HepG2 (cell line): Measurements from ENCODE around the gene P2RX7. TPM values are rescaled to one million over a fixed set of nuclear protein-coding genes. Genes with fewer than 3 reads are reported as not detected.

Source experiments
- ATAC-seq: fragments of 200-7000 bp; cut with Tn5 transposase; 3 replicates; pipeline ENCODE4 v1.9.1; 2020; ENCODE audit warnings: mild to moderate bottlenecking, moderate library complexity
- BruUV-seq: library from RNA; stranded (reverse); fragments of 400-500 nt; replicated peaks from 2 replicates; lab custom pipeline; 2021; lab: Mats Ljungman, UMichigan
- CTCF ChIA-PET: fragments of 300-600 bp; formaldehyde crosslinking; extraction: SDS; loops from one replicate; lab custom pipeline; 2021; ENCODE audit warnings: low total read pairs, inconsistent platforms, low intra/inter-chr PET ratio; lab: Yijun Ruan, JAX
- POLR2A ChIA-PET: fragments of 350-600 bp; sonication (Branson Sonifier 250); formaldehyde crosslinking; loops from one replicate; lab custom pipeline; 2020; ENCODE audit warnings: antibody characterized with exemption, inconsistent platforms; lab: Yijun Ruan, JAX
- DNase-seq: peaks from one replicate; pipeline ENCODE4 v3.0.0-alpha.2; 2015; ENCODE audit warnings: low spot score
- FAIRE-seq: peaks from 3 replicates; lab custom pipeline; 2011; peaks lifted over from hg19 to GRCh38; lab: Jason Lieb, UNC
- H2AFZ ChIP-seq: one replicate; pipeline ENCODE4 v1.6.1; 2011; ENCODE audit warnings: low read length, inconsistent platforms
- H3K27ac ChIP-seq: fragments of 300-600 bp; 3 replicates; pipeline ENCODE4 v1.8.0; 2011; ENCODE audit warnings: mixed run types, mild to moderate bottlenecking, mixed read lengths, low read length, inconsistent platforms; ENCODE audit not compliant: insufficient read depth; ENCODE audit errors: extremely low read length
- H3K27me3 ChIP-seq, 2 experiments: fragments of 200-600 bp in 1 of 2; 2 replicates in 1 of 2; 3 replicates in 1 of 2; pipeline versions ENCODE4 v1.6.0 to v1.8.0; 2011; ENCODE audit warnings: low read length in 2 of 2, mild to moderate bottlenecking in 2 of 2, moderate library complexity in 2 of 2, inconsistent platforms in 1 of 2; ENCODE audit not compliant: insufficient read depth in 2 of 2, control insufficient read depth in 1 of 2
- H3K36me3 ChIP-seq, 2 experiments: fragments of 200-600 bp in 1 of 2; replicated peaks in 1 of 2; 2 replicates in 1 of 2; 3 replicates in 1 of 2; pipeline versions ENCODE4 v1.5.1 to v1.8.0; 2011; ENCODE audit warnings: low read length in 2 of 2, inconsistent platforms in 1 of 2; ENCODE audit not compliant: insufficient read depth in 2 of 2, control insufficient read depth in 1 of 2
- H3K4me1 ChIP-seq: 2 replicates; pipeline ENCODE4 v1.5.1; 2012; ENCODE audit warnings: low read length, inconsistent platforms; ENCODE audit not compliant: insufficient read depth
- H3K4me2 ChIP-seq: 2 replicates; pipeline ENCODE4 v1.6.0; 2011; ENCODE audit warnings: low read depth, low read length, inconsistent platforms
- H3K4me3 ChIP-seq, 3 experiments: fragments of 200-600 bp in 1 of 3; sonication (generic), shearing (Covaris generic) in 1 of 3; replicated peaks in 1 of 3; 2 replicates each; pipeline ENCODE4 v1.5.1; 2011 to 2016; ENCODE audit warnings: low read length in 3 of 3, inconsistent platforms in 2 of 3, low read depth in 2 of 3, mild to moderate bottlenecking in 2 of 3, control low read depth in 1 of 3, mixed read lengths in 1 of 3; ENCODE audit not compliant: insufficient read depth in 1 of 3
- H3K79me2 ChIP-seq: one replicate; pipeline ENCODE4 v1.6.1; 2011; ENCODE audit warnings: low read length, inconsistent platforms; ENCODE audit not compliant: insufficient read depth
- H3K9ac ChIP-seq: 2 replicates; pipeline ENCODE4 v1.6.0; 2011; ENCODE audit warnings: mild to moderate bottlenecking, low read depth, low read length, inconsistent platforms; ENCODE audit not compliant: insufficient read depth
- H3K9me3 ChIP-seq: 2 replicates; pipeline ENCODE4 v1.5.1; 2012; ENCODE audit warnings: mild to moderate bottlenecking, low read length
- H4K20me1 ChIP-seq: 2 replicates; pipeline ENCODE4 v1.6.0; 2011; ENCODE audit warnings: inconsistent platforms, mild to moderate bottlenecking, low read length, moderate library complexity; ENCODE audit not compliant: insufficient read depth
- ARNT ChIP-seq: fragments of 450-650 bp; IDR thresholded peaks from 2 replicates; pipeline ENCODE4 v1.6.1; 2017
- MTF1 ChIP-seq: sonication (generic); formaldehyde crosslinking; IDR thresholded peaks from 2 replicates; pipeline ENCODE4 v1.5.0; 2020; ENCODE audit warnings: missing genetic modification reagents
- ZNF10 ChIP-seq: sonication (generic); formaldehyde crosslinking; IDR thresholded peaks from 2 replicates; pipeline ENCODE4 v1.4.0; 2020; ENCODE audit warnings: mild to moderate bottlenecking, low read depth, missing genetic modification reagents, borderline replicate concordance
- ZNF121 ChIP-seq: sonication (generic); formaldehyde crosslinking; IDR thresholded peaks from 2 replicates; pipeline ENCODE4 v1.5.0; 2020; ENCODE audit warnings: mild to moderate bottlenecking, missing genetic modification reagents
- ZNF460 ChIP-seq: sonication (generic); formaldehyde crosslinking; IDR thresholded peaks from 2 replicates; pipeline ENCODE4 v1.5.1; 2020; ENCODE audit warnings: missing genetic modification reagents, mild to moderate bottlenecking, borderline replicate concordance
- WGBS: methylation state at CpG from one replicate; pipeline ENCODE4 v1.1.6; 2017; ENCODE audit warnings: low lambda C conversion rate; 5-methylcytosine and 5-hydroxymethylcytosine counted together
- in situ Hi-C: cut with HindIII; loops from 2 replicates; pipeline ENCODE4 v1.10.0; 2017; ENCODE audit warnings: low pct_unique_long_range_greater_than_20kb; ENCODE audit not compliant: extremely low pct_ligation_motif_present
- intact Hi-C: fragments of 100-400 bp; cut with micrococcal nuclease; formaldehyde crosslinking; loops from one replicate; pipeline ENCODE4 v1.10.0; 2022; ENCODE audit not compliant: unreplicated experiment
- polyA plus RNA-seq, 8 experiments: library from polyadenylated mRNA; depleted of rRNA in 3 of 8; stranded (reverse) in 7 of 8; unstranded in 1 of 8; fragments of >200 nt; fragmentation: Illumina TruSeq in 4 of 8; extraction: Trizol in 4 of 8; gene quantifications; 2 replicates each; pipeline versions ENCODE4 v1.2.1 to v1.2.3, GENCODE V29; 2011 to 2016; ENCODE audit warnings: low read depth in 4 of 8, missing spikeins in 1 of 8, mixed read lengths in 1 of 8; ENCODE audit not compliant: insufficient read depth in 1 of 8
- total RNA-seq, 5 experiments: library from RNA; depleted of rRNA; stranded (reverse); fragments of >200 nt; fragmentation: Illumina TruSeq; extraction: Trizol; gene quantifications; 2 replicates each; pipeline ENCODE4 v1.2.3, GENCODE V29; 2016; ENCODE audit warnings: low read depth in 1 of 5
- TF ChIP-seq, protein P1 (sequence below), 2 experiments: sonication (generic) in 1 of 2; formaldehyde crosslinking in 1 of 2; IDR thresholded peaks; 2 replicates each; pipeline versions ENCODE4 v1.4.0 to v1.6.1; 2016 to 2020; ENCODE audit warnings: borderline replicate concordance in 1 of 2, low read depth in 1 of 2, mild to moderate bottlenecking in 1 of 2, missing genetic modification reagents in 1 of 2
- TF ChIP-seq, protein P2 (sequence below): sonication (generic); formaldehyde crosslinking; IDR thresholded peaks from 2 replicates; pipeline ENCODE4 v1.5.0; 2020; ENCODE audit warnings: mild to moderate bottlenecking, missing genetic modification reagents

P2RX7 gene
- total and polyA plus RNA-seq, 2 of the 13 experiments (the other 11 are each of a cell fraction or from before 2014, with no cell fraction given): 0.13 to 0.73 TPM

- Histone ChIP-seq H3K79me2 (no peaks in the 10 kb centered on the region), H3K27ac (no peak overlapping the region), H4K20me1 (no peaks in the 10 kb centered on the region), H3K4me3 (no peak overlapping the region), H3K27me3 (no peaks in the 10 kb centered on the region), H3K9ac (no peak overlapping the region), H2AFZ (no peak overlapping the region), H3K9me3 (no peaks in the 10 kb centered on the region), H3K36me3 (no peaks in the 10 kb centered on the region), H3K4me1 (peaks cover 57% of the 10 kb centered on the region), H3K4me2 (no peak overlapping the region)
- FAIRE-seq: no peak
- CTCF ChIA-PET: no interaction called here
- ATAC-seq: no peak
- 47% methylated on average over 7 of the region's 8 CpGs for WGBS
- no TSS peak for BruUV-seq
- POLR2A ChIA-PET: no interaction called here
- intact Hi-C loops (no loop called here), in situ Hi-C loops (no loop called here)
- TF ChIP-seq MTF1 (CRISPR knock-in tag) (no peak), ARNT (no peak)
- no peak for DNase-seq
These were observed 11.5 kb upstream of the P2RX7 start for GRCh38 chr12:121120989-121121755.

GRCh38 chr12:121121805-121122204 lies 10.9 kb upstream of the P2RX7 start:
- intact Hi-C loops: no loop called here
- no peak overlapping the region for H3K4me2 ChIP-seq
- CTCF ChIA-PET: no interaction called here

More at GRCh38 chr12:121121805-121122204, 10.9 kb upstream of the P2RX7 start:
- peak; percentile 48; the same call in 1 of the 2 replicates for TF ChIP-seq ZNF121 (CRISPR knock-in tag)
- TF ChIP-seq, protein P1, sequence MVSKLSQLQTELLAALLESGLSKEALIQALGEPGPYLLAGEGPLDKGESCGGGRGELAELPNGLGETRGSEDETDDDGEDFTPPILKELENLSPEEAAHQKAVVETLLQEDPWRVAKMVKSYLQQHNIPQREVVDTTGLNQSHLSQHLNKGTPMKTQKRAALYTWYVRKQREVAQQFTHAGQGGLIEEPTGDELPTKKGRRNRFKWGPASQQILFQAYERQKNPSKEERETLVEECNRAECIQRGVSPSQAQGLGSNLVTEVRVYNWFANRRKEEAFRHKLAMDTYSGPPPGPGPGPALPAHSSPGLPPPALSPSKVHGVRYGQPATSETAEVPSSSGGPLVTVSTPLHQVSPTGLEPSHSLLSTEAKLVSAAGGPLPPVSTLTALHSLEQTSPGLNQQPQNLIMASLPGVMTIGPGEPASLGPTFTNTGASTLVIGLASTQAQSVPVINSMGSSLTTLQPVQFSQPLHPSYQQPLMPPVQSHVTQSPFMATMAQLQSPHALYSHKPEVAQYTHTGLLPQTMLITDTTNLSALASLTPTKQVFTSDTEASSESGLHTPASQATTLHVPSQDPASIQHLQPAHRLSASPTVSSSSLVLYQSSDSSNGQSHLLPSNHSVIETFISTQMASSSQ (IDR thresholded peaks at IDR 0.05; ENCODE audit: low read depth): 0 out of 2 replicates have a peak, but pooled peaks have one; percentile 34
- TF ChIP-seq, protein P1 (CRISPR knock-in tag; IDR thresholded peaks at IDR 0.05; ENCODE audit: borderline replicate concordance): no peak
- TF ChIP-seq ZNF460 (CRISPR knock-in tag): peak; percentile 80
- no peak for TF ChIP-seq ZNF10 (CRISPR knock-in tag)
- TF ChIP-seq, protein P2, sequence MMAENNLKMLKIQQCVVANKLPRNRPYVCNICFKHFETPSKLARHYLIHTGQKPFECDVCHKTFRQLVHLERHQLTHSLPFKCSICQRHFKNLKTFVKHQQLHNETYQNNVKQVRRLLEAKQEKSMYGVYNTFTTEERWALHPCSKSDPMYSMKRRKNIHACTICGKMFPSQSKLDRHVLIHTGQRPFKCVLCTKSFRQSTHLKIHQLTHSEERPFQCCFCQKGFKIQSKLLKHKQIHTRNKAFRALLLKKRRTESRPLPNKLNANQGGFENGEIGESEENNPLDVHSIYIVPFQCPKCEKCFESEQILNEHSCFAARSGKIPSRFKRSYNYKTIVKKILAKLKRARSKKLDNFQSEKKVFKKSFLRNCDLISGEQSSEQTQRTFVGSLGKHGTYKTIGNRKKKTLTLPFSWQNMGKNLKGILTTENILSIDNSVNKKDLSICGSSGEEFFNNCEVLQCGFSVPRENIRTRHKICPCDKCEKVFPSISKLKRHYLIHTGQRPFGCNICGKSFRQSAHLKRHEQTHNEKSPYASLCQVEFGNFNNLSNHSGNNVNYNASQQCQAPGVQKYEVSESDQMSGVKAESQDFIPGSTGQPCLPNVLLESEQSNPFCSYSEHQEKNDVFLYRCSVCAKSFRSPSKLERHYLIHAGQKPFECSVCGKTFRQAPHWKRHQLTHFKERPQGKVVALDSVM (CRISPR knock-in tag): peak; percentile 67; the same call in 1 of the 2 replicates
- TF ChIP-seq, all 625 proteins: peak for 4
- Histone ChIP-seq H4K20me1 (no peaks in the 10 kb centered on the region), H3K27me3 (no peaks in the 10 kb centered on the region), H3K4me1 (peaks cover 57% of the 10 kb centered on the region), H2AFZ (no peak overlapping the region), H3K9me3 (no peaks in the 10 kb centered on the region), H3K79me2 (no peaks in the 10 kb centered on the region), H3K27ac (no peak overlapping the region), H3K9ac (no peak overlapping the region), H3K4me3 (no peak overlapping the region), H3K36me3 (no peaks in the 10 kb centered on the region)
- POLR2A ChIA-PET: no interaction called here
- ATAC-seq (no peak), FAIRE-seq (no peak), DNase-seq (no peak)
- 0% methylated on average over 4 of the region's 4 CpGs for WGBS
- BruUV-seq: no TSS peak
- in situ Hi-C loops: no loop called here
